ENCODE data around the gene NDOR1.
A peak's percentile ranks its signal among the peaks of the same experiment; 100 is the strongest.

Gene NDOR1

GRCh38 chr9:137164370-137165249 lies 40.9 kb upstream of the NDOR1 start:
- Mint-ChIP-seq H3K4me3 (no peak overlapping the region), H3K9me3 (no peaks in the 10 kb centered on the region), H3K27ac (no peak overlapping the region), H3K27me3 (peaks cover 54 to 76% of the 10 kb centered on the region in 2 donors), H3K36me3 (no peaks in the 10 kb centered on the region), H3K4me1 (peaks cover 6 to 19% of the 10 kb centered on the region in 2 donors)
- DNase-seq = no peak
- ATAC-seq (replicated peaks) = no peak

DNA sequence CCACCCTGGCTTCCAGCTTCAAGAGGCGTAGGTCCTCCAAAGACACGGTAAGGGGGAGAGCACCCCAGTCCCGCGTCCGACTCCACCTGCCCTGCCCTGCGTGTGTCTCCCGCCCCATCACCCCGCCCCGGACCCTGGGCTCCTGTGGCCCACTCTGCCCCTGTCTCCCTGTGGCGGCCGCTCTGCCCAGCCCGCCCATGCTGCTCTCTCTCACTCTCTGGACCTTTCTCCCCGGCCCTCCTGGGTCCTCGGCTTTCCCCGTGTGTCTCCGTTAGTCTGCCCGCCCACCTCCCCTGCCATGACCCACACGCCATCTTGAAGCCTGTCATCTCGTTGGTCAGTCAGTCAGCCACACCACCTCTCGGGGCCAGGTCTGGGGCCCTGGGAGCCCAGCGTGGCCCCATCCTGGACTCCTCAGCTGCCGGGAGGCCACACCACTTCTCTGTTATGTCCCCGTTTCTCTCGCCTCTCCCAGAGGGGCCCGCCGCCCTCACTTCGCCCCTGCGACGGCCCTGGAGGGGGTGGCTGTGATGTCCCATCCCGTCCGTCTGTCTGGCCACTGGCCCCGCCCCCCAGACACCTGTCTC lies 40.2 kb upstream of the NDOR1 start:
- no peak overlapping the region for H3K27ac Mint-ChIP-seq
- ATAC-seq (replicated peaks) (no peak), DNase-seq (no peak)
- no peak overlapping the region for H3K4me3 Mint-ChIP-seq
- peaks cover 52 to 74% of the 10 kb centered on the region in 2 donors for H3K27me3 Mint-ChIP-seq
- H3K4me1 Mint-ChIP-seq = peaks cover 8 to 20% of the 10 kb centered on the region in 2 donors
- H3K9me3 Mint-ChIP-seq = no peaks in the 10 kb centered on the region
- no peaks in the 10 kb centered on the region for H3K36me3 Mint-ChIP-seq

- no peak for ATAC-seq (replicated peaks)
- Mint-ChIP-seq H3K4me3 (peak overlapping the region; percentile 7 to 43), H3K4me1 (peaks cover 11 to 27% of the 10 kb centered on the region in 2 donors), H3K9me3 (no peaks in the 10 kb centered on the region), H3K27me3 (peaks cover 51 to 76% of the 10 kb centered on the region in 2 donors), H3K36me3 (no peaks in the 10 kb centered on the region), H3K27ac (no peak overlapping the region)
- no peak for DNase-seq
These were observed 38.9 kb upstream of the NDOR1 start for GRCh38 chr9:137166380-137167229.

DNA sequence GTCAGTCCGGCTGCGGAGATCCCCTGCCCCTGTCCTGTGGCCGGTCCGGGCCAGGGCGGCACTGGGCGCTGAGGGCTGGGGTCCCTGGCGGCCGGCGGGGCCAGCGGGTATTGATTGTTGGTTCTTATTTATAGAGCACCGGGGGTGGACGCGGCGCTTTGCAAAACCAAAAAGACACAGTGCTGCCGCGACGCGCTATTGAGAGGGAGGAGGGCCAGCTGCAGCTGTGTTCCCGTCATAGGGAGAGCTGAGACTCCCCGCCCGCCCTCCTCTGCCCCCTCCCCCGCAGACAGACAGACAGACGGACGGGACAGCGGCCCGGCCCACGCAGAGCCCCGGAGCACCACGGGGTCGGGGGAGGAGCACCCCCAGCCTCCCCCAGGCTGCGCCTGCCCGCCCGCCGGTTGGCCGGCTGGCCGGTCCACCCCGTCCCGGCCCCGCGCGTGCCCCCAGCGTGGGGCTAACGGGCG lies 38.2 kb upstream of the NDOR1 start:
- H3K27me3 Mint-ChIP-seq = peaks cover 52 to 77% of the 10 kb centered on the region in 2 donors
- H3K27ac Mint-ChIP-seq = no peak overlapping the region
- H3K9me3 Mint-ChIP-seq = no peaks in the 10 kb centered on the region
- no peak overlapping the region for H3K4me3 Mint-ChIP-seq
- DNase-seq (no peak), ATAC-seq (replicated peaks) (no peak)
- H3K36me3 Mint-ChIP-seq = no peaks in the 10 kb centered on the region
- peaks cover 11 to 27% of the 10 kb centered on the region in 2 donors for H3K4me1 Mint-ChIP-seq

- Mint-ChIP-seq H3K36me3 (no peaks in the 10 kb centered on the region), H3K4me3 (peak overlapping the region in 1 of 2 donors; percentile 71), H3K27ac (no peak overlapping the region), H3K4me1 (peaks cover 11 to 28% of the 10 kb centered on the region in 2 donors), H3K9me3 (no peaks in the 10 kb centered on the region), H3K27me3 (peaks cover 48 to 72% of the 10 kb centered on the region in 2 donors)
- ATAC-seq (replicated peaks) (peak; percentile 10 to 35), DNase-seq (no peak)
These were observed 37.5 kb upstream of the NDOR1 start for GRCh38 chr9:137167747-137168572.

- Mint-ChIP-seq H3K27me3 (peaks cover 49 to 68% of the 10 kb centered on the region in 2 donors), H3K4me1 (peaks cover 11 to 32% of the 10 kb centered on the region in 2 donors), H3K4me3 (peak overlapping the region; percentile 60 to 71), H3K9me3 (no peaks in the 10 kb centered on the region), H3K36me3 (no peaks in the 10 kb centered on the region), H3K27ac (no peak overlapping the region)
- peak; percentile 28 to 49 for ATAC-seq (replicated peaks)
- DNase-seq = no peak
These were observed 37.0 kb upstream of the NDOR1 start for GRCh38 chr9:137168573-137168903.

- ATAC-seq (replicated peaks) (peak; percentile 32 to 48), DNase-seq (no peak)
- Mint-ChIP-seq H3K27ac (no peak overlapping the region), H3K4me1 (peaks cover 11 to 32% of the 10 kb centered on the region in 2 donors), H3K4me3 (peak overlapping the region; percentile 71 to 74), H3K27me3 (peaks cover 45 to 63% of the 10 kb centered on the region in 2 donors), H3K36me3 (no peaks in the 10 kb centered on the region), H3K9me3 (no peaks in the 10 kb centered on the region)
These were observed 36.3 kb upstream of the NDOR1 start for GRCh38 chr9:137168904-137169856.

DNA sequence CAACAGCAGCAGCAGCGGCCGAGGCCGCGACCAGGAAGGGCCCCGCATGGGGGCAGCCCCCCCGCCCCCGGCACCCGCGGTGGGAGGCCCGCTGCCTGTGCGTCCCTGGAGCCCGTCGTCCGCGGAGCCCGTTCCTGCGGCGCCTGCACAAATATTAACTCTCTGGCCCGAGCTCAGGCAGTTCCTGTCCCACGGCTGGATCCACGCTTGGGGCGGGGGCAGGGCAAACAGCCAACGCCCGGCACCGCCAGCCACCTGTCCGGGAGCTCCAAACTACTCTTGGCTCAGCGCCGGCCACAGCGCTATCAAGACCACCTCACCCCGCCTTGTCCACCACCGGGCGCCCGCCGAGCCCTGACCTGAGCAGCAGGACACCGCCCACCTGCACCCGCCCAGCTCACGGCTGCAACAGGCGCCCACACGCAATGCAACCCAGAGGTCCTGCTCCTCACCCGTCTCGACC lies 35.6 kb upstream of the NDOR1 start, which contains the start of gene LRRC26:
Gene LRRC26, minus strand, starts transcription at position 156 of the 463 bp plus-strand sequence. Its CDS starts 108 bp downstream, at position 48.
- Mint-ChIP-seq H3K27me3 (peaks cover 39 to 55% of the 10 kb centered on the region in 2 donors), H3K9me3 (no peaks in the 10 kb centered on the region), H3K4me3 (peak within 1 kb of the TSS; percentile 71 to 74), H3K36me3 (no peaks in the 10 kb centered on the region), H3K27ac (no peak within 1 kb of the TSS), H3K4me1 (peaks cover 11 to 32% of the 10 kb centered on the region in 2 donors)
- ATAC-seq (replicated peaks) (no peak), DNase-seq (no peak)

DNA sequence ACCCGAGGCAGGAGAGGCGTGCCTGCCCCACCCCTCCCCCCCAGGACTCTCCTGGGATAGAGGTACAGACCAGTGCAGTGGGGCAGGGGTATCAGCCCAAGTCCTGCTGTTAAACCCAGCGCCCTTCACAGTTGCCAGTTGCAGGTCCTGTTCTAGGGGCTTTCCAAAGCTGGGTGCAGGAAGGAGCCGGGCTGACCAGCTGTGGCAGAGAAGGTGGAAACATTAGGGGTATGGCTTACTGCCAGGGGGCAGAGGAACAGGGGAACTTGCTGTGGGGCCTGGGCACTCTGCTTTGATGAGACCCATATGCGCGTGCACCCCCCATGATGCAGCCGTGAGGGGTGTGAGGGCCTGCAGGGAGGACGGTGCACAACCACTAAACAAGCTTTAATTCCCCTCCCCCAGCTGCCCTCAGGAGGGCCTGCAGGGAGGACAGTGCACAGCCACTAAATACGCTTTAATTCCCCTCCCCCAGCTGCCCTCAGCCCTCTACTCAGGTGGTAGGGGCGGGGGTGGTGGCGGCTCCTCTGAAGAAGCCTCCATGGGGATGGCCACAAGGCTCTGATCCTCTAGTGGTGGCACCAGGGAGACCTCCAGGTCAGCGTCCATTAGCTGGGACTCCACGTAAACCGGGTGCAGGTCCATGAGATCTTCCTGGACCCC lies 34.9 kb upstream of the NDOR1 start:
- ATAC-seq (replicated peaks) = no peak
- H3K9me3 Mint-ChIP-seq = no peaks in the 10 kb centered on the region
- H3K27me3 Mint-ChIP-seq = peaks cover 33 to 48% of the 10 kb centered on the region in 2 donors
- H3K4me1 Mint-ChIP-seq = peaks cover 11 to 32% of the 10 kb centered on the region in 2 donors
- H3K4me3 Mint-ChIP-seq = no peak overlapping the region
- H3K27ac Mint-ChIP-seq = no peak overlapping the region
- no peak for DNase-seq
- no peaks in the 10 kb centered on the region for H3K36me3 Mint-ChIP-seq

- H3K4me1 Mint-ChIP-seq = peaks cover 11 to 37% of the 10 kb centered on the region in 2 donors
These were observed 34.2 kb upstream of the NDOR1 start for GRCh38 chr9:137171149-137171900.

DNA sequence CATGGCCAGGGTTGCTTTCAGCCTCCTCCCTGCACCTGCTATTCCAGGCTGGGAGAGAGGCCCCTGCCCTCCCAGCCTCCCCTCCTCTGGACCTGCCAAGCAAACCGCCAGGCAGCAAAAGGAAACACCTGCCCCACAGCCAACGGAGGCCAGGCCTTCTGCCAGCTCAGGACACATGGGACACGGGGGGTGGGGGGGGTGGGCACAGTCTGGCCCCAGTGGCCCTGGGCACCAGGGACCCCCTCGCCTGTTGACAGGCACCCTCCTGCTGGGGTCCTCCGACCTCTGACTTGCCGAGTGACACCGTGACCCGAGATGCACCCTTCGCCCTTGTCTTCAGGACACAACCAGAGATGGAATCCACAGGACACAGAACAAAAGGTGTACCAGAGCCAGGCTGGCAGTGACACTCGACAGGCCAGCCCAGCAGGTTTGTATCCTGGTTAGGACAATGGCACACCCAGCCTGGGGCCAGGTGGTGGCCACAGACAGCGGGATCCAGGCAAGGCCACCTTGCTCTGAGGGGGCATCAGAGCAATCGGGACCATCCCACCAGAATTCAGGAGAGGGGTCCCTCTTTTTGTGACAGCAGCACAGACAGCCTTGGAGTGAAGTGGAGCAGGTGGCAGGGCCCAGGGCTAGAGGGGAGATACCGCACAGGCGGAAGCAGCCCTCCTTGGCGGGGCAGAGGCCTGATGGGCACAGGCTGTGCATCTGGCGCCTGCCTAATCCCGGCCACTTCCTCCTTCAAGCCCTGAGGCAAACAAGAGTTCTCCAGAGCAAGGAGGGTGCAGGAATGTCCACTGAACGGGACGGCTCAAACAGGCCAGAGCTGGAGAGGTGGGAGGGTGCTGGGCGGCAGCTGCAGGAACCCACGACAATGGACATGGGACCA lies 32.4 kb upstream of the NDOR1 start:
- Mint-ChIP-seq H3K27ac (peak overlapping the region; percentile 14), H3K4me3 (peak overlapping the region in 1 of 2 donors; percentile 27), H3K27me3 (peaks cover 22 to 31% of the 10 kb centered on the region in 2 donors), H3K9me3 (no peaks in the 10 kb centered on the region), H3K4me1 (peaks cover 9 to 33% of the 10 kb centered on the region in 2 donors), H3K36me3 (peaks cover 5 to 8% of the 10 kb centered on the region in 2 donors)
- ATAC-seq (replicated peaks) (no peak), DNase-seq (no peak)

More at GRCh38 chr9:137171149-137171900, 34.2 kb upstream of the NDOR1 start:
- H3K27ac Mint-ChIP-seq = no peak overlapping the region
- peaks cover 28 to 41% of the 10 kb centered on the region in 2 donors for H3K27me3 Mint-ChIP-seq
- H3K9me3 Mint-ChIP-seq = no peaks in the 10 kb centered on the region
- no peak for ATAC-seq (replicated peaks)
- H3K4me3 Mint-ChIP-seq = no peak overlapping the region
- no peaks in the 10 kb centered on the region for H3K36me3 Mint-ChIP-seq
- DNase-seq = no peak
